Subcutaneous adipose tissue (tissue), 4 donors: ENCODE results near the gene KCNA2. TPM values are rescaled to one million over a fixed set of nuclear protein-coding genes. Genes with fewer than 3 reads are reported as not detected.

Experiments used
- total RNA-seq, 4 donors: library from RNA; depleted of rRNA; stranded (reverse); fragments of >200 nt; gene quantifications; one replicate each; pipeline ENCODE4 v1.1.0, GENCODE V29; 2016
- TF ChIP-seq, protein P1 (sequence below): fragments of 450-650 bp; IDR thresholded peaks from one replicate; pipeline ENCODE4 v1.5.1; 2016; ENCODE audit warnings: low read depth, mild to moderate bottlenecking, control low read depth, antibody characterized with exemption, moderate library complexity

Gene KCNA2
- total RNA-seq, 4 donors from 2014 or later: 1.7 to 6.8 (median 4.4) TPM

DNA sequence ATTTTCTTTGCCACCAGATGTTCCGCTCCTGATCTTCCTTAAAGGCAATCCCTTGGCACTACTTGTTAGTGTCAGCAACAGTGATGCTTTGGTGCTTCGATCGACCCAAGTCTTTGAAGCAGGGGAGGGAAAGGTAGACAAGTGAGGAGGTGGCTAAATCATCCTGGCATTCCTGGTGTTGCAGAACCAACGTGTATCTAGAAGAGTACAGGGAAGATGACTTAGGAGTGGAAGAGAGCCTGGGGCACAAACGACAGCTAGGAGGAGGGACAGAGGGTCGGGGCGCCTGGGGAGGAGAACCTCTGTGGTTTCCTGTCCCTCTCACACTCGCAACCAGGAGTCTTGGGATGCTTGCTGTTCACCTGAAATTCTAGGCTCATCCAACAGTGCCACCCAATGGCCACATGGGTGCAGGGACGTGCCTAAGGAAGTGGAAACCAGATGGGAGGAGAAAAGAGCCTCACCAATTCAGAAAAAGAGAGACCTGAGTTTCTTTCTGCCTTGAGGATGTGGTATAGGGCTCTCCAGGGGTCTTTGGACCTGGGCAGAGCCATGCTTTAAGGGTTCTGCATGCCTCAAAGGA is 9.5 kb upstream of the KCNA2 start:
- TF ChIP-seq, protein P1, sequence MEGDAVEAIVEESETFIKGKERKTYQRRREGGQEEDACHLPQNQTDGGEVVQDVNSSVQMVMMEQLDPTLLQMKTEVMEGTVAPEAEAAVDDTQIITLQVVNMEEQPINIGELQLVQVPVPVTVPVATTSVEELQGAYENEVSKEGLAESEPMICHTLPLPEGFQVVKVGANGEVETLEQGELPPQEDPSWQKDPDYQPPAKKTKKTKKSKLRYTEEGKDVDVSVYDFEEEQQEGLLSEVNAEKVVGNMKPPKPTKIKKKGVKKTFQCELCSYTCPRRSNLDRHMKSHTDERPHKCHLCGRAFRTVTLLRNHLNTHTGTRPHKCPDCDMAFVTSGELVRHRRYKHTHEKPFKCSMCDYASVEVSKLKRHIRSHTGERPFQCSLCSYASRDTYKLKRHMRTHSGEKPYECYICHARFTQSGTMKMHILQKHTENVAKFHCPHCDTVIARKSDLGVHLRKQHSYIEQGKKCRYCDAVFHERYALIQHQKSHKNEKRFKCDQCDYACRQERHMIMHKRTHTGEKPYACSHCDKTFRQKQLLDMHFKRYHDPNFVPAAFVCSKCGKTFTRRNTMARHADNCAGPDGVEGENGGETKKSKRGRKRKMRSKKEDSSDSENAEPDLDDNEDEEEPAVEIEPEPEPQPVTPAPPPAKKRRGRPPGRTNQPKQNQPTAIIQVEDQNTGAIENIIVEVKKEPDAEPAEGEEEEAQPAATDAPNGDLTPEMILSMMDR: no peak

DNA sequence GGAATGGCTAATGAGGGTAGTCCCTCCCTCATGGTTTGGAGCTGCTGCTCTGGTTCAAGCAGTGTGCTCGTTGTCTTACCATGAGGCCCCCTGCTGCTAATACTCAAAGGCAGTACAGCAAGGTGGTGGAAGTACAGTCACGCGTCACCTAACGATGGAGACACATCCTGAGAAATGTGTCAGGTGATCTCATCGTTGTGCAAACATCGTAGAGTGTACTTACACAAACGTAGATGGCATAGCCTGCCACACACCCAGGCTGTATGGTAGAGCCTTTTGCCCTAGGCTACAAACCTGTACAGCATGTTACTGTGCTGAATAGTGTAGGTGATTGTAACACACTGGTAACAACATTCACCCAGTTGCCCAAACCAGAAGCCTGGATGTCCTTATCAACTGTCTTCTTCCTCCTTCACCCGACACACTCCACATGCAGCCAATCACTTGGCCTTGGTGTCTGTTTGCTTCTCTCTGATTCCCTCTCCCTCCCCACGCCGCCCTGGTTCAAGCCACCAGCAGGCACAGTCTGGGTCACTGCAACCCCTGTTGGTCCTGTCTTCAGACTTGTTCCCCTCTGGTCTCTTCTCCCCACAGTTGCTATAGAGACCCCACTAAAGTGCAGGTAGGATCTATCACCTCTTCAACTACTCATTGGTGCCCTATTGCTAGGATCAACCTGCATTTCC is 6.0 kb upstream of the KCNA2 start:
- TF ChIP-seq, protein P1: no peak

DNA sequence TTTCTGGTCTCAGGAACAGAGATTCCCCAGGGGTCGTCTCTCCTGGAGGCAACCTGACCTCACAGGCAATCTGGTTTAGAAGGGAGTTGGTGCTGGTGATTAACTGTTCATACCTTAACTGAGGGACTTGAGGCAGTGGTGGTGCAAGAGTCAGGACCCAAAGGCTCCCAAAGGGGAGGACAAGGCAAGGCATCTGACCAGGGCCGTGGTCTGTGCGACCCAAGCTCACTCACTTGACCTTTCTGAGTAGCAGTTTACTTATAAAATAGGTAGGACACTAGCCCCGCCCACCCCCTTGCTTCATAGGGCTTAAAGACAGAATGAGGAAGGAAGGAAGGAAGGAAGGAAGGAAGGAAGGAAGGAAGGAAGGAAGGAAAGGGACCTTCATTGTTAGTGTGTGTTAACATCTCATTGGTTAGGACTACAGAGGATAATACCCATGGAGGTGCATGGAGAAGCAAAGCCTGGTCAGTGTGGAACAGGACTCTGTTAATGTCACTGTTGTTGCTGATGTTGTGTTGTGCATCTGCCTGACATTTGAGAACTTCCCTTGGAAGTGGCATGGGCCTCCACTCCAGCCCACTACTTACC is 4.6 kb upstream of the KCNA2 start:
- TF ChIP-seq, protein P1: no peak

DNA sequence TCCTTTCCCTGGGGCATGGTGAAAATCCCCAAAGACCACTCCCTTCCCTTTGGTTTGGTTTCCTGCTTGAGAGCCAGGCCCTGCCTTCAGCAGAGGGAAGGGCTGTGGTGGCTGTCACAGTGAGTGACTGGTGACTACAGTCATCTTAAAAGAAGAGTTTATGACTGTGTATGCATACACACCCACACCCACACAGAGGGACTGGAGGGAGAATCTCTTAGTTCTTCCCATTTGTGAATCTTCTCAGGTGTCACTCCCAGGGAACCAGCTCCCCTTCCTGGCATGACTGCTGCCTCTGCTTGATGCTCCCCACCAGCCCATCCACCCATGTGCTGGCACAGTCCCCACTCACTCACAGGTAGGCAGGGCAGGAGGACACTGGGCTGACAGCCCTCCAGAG is 3.9 kb upstream of the KCNA2 start:
- TF ChIP-seq, protein P1: no peak

DNA sequence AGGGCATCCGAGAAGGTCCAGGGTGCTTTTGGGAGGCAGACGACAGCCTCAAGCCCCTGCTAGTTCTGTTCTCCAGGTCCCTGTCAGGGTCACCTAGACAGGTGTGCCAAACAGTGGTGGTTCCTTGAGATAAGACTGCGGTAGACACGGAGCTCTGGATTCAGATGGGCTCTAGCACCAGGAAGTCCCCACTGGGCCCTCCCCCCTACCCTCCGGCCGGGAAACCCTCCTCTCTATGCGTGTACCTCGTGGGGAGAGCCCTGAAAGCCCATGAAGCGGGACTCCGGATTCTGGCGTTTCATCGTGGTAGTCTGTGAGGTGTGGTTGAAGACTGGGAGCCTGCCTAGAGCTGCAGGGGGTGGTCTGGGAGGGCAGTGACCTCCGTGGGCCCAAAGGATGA is 2.1 kb upstream of the KCNA2 start:
- TF ChIP-seq, protein P1: no peak

DNA sequence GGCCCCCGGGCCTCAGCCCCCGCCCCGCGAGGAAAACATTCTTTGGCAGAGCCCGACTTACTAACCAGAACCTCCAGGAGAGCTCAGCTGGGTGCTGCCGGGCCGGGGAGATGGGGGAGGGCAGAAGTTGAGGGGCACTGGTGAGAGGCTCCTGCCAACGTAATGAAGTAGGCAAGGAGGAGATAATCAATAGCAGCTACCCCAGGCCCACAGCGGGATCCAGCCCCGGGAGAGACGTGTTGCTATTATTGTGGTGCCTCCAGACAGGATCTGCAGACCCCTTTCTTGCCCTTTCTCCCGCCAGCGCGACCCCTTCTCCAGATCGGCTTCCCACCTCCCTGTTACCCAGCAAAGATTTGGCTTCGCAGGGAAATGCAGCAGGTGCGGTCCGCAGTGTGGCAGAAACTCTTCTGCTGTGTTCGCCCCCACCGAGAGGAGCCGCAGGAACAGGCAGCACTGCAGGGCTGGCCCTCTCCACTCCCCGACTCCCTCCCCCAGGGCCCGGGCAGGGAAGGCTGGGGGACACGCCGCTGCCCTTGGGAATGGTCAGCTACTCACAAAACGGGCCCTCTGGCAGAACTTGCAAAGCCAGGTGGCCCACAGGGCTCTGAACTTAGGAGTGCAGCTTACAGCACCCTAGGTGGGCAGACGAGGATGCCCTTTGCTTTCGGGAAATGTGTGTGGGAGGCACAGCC is 1.5 kb upstream of the KCNA2 start:
- TF ChIP-seq, protein P1: no peak
